Stimulated activated CD4-positive, alpha-beta T cell treated with anti-CD3 and anti-CD28 coated beads, Interleukin-4, amount 100 ng/mL, for 48 hours (primary cell): Measurements from ENCODE around the gene CDKN2AIP.
A peak's percentile ranks its signal among the peaks of the same experiment; 100 is the strongest.

ENCODE experiments used
- DNase-seq, 2 donors: peaks; one replicate each; pipeline ENCODE4 v3.0.0-alpha.2; 2020; ENCODE audit warnings: low read depth in 2 of 2

The CDKN2AIP gene

GRCh38 chr4:183444214-183445096, at the start of gene CDKN2AIP:
Gene CDKN2AIP, plus strand, starts transcription at chr4:183444636. Its CDS starts 162 bp downstream, at chr4:183444798.
- DNase-seq: peak; percentile 83 to 87

GRCh38 chr4:183395395-183395794, 49.0 kb upstream of the CDKN2AIP start:
- DNase-seq: no peak

- no peak for DNase-seq
Observed at GRCh38 chr4:183396227-183396637, 48.2 kb upstream of the CDKN2AIP start.

GRCh38 chr4:183397741-183398297, 46.6 kb upstream of the CDKN2AIP start:
- DNase-seq: no peak

- DNase-seq: peak; percentile 58 to 62
Observed at GRCh38 chr4:183398298-183399125, 45.9 kb upstream of the CDKN2AIP start.

GRCh38 chr4:183399126-183399522, 45.3 kb upstream of the CDKN2AIP start:
- no peak for DNase-seq

GRCh38 chr4:183399616-183400015, 44.8 kb upstream of the CDKN2AIP start:
- DNase-seq: no peak

- no peak for DNase-seq
Observed at GRCh38 chr4:183400035-183400434, 44.4 kb upstream of the CDKN2AIP start.

GRCh38 chr4:183401473-183401872, 43.0 kb upstream of the CDKN2AIP start:
- DNase-seq: no peak

- no peak for DNase-seq
Observed at GRCh38 chr4:183402771-183403170, 41.7 kb upstream of the CDKN2AIP start.

GRCh38 chr4:183403486-183403885, 41.0 kb upstream of the CDKN2AIP start:
- no peak for DNase-seq

GRCh38 chr4:183403961-183404360, 40.5 kb upstream of the CDKN2AIP start:
- no peak for DNase-seq

- no peak for DNase-seq
Observed at GRCh38 chr4:183405303-183405702, 39.1 kb upstream of the CDKN2AIP start.

GRCh38 chr4:183407128-183407585, 37.3 kb upstream of the CDKN2AIP start:
- peak; percentile 86 to 91 for DNase-seq

GRCh38 chr4:183407635-183408464, 36.6 kb upstream of the CDKN2AIP start:
- no peak for DNase-seq

- DNase-seq: no peak
Observed at GRCh38 chr4:183408796-183409195, 35.6 kb upstream of the CDKN2AIP start.

GRCh38 chr4:183409483-183409882, 35.0 kb upstream of the CDKN2AIP start:
- DNase-seq: no peak

- no peak for DNase-seq
Observed at GRCh38 chr4:183409934-183410333, 34.5 kb upstream of the CDKN2AIP start.

GRCh38 chr4:183411291-183411861, 33.1 kb upstream of the CDKN2AIP start:
- no peak for DNase-seq

- DNase-seq: no peak
Observed at GRCh38 chr4:183412821-183413220, 31.6 kb upstream of the CDKN2AIP start.
